Activated CD8-positive, alpha-beta memory T cell treated with anti-CD3 and anti-CD28 coated beads, Interleukin-2, amount 10 ng/mL, durations not matched to agents 7 days and 5 days (primary cell): ENCODE measurements around the gene PRUNE2. TPM values are rescaled to one million over a fixed set of nuclear protein-coding genes. Genes with fewer than 3 reads are reported as not detected.
A peak's percentile ranks its signal among the peaks of the same experiment; 100 is the strongest.
"Not testable (repeated sequence)": the region's sequence is repeated elsewhere in the genome, so short reads cannot be mapped to it uniquely, and the experiment has no call there.

ENCODE experiments used
- ATAC-seq: fragments of 150-1000 bp; cut with Tn5 transposase; one replicate; pipeline ENCODE4 v1.10.0; 2021; ENCODE audit warnings: moderate library complexity
- CTCF ChIA-PET: fragments of 350-600 bp; sonication (Branson Sonifier 250); formaldehyde crosslinking; loops from one replicate; lab custom pipeline; 2021; ENCODE audit warnings: antibody characterized with exemption; lab: Charles Lee
- DNase-seq: peaks from one replicate; pipeline ENCODE4 v3.0.0-alpha.2; 2020
- H3K27ac Mint-ChIP-seq: one replicate; pipeline ENCODE4 v1.8.0; 2021; ENCODE audit warnings: mild to moderate bottlenecking, mixed read lengths
- H3K27me3 Mint-ChIP-seq: one replicate; pipeline ENCODE4 v1.8.0; 2021; ENCODE audit warnings: mixed read lengths
- H3K36me3 Mint-ChIP-seq: one replicate; pipeline ENCODE4 v1.8.0; 2021; ENCODE audit warnings: mild to moderate bottlenecking, mixed read lengths
- H3K4me1 Mint-ChIP-seq: one replicate; pipeline ENCODE4 v1.8.0; 2021; ENCODE audit warnings: mixed read lengths
- H3K4me3 Mint-ChIP-seq: one replicate; pipeline ENCODE4 v1.8.0; 2021; ENCODE audit warnings: mild to moderate bottlenecking, moderate library complexity, mixed read lengths
- H3K9me3 Mint-ChIP-seq: one replicate; pipeline ENCODE4 v1.8.0; 2022; ENCODE audit warnings: low read depth, mixed read lengths
- total RNA-seq, 2 experiments: library from RNA; stranded (reverse); gene quantifications; one replicate each; pipeline ENCODE4 v1.2.3, GENCODE V29; 2021

The PRUNE2 gene
- total RNA-seq, 2 experiments from 2014 or later: 0.40 to 1.3 TPM

DNA sequence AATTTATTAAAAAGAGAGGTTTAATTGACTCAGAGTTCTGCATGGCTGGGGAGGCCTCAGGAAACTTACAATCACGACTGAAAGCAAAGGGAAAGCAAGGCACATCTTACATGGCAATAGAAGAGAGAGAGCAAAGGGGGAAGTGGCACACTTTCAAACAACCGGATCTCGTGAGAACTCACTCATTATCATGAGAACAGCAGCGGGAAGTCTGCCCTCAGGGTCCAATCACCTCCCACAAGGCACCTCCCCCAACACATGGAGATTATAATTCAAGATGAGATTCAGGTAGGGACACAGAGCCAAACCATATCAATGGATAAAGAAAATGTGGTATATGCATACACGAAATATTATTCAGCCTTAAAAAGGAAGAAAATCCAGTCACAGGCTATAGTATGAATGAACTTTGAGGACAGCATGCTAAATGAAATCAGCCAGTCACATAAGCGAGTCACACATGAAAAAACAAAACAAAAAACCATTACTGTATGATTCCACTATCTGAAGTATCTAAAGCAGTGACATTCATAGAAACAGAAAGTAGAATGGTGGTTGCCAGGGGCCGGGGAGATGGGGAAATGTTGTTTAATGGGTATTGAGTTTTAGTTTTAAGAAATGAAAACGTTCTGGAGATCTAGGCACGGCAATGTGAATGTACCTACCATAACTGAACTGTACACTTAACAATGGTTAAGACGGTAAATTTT, 225.0 kb downstream of the PRUNE2 start:
- peak; percentile 65 for ATAC-seq
- Mint-ChIP-seq H3K27me3 (no peaks in the 10 kb centered on the region), H3K9me3 (no peaks in the 10 kb centered on the region), H3K27ac (no peak overlapping the region), H3K36me3 (no peaks in the 10 kb centered on the region), H3K4me1 (peaks cover 8% of the 10 kb centered on the region), H3K4me3 (peak overlapping the region; percentile 25)
- no peak for DNase-seq
- CTCF ChIA-PET: interaction anchor here (0.9 kb wide), 1 partner anchor 211 kb away, joined by 3 read pairs; no protein-coding TSS in a partner anchor

DNA sequence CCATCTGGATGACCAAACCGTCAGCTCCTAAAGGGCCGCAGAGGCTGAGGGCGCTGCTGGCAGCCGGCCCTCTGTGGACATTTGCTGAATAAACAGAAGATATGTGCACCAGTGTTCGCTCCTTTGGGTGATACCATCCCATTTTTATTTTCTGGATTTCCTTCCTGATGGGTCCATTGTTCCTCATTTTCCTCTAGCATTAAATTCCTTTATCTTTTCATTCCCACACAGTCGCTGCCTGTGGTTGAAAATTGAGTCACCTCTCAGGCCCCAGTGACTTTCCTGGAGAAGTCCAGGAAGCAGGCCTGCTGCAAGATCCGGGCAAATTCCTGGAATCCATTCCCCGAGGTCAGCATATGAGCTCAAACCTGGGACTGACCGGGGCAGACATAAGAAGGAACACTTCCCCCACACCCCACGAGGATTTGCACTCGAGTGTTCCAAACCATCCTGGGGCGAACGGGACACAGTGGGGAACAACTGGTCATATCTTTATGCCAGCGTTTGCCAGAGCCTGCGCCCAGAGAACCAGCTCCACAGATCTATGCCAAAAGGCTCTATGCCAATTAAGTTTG, 228.3 kb downstream of the PRUNE2 start:
- ATAC-seq (no peak), DNase-seq (no peak)
- Mint-ChIP-seq H3K9me3 (no peaks in the 10 kb centered on the region), H3K27me3 (no peaks in the 10 kb centered on the region), H3K27ac (no peak overlapping the region), H3K4me1 (peaks cover 8% of the 10 kb centered on the region), H3K4me3 (no peak overlapping the region), H3K36me3 (no peaks in the 10 kb centered on the region)
- CTCF ChIA-PET: interaction anchor here (0.8 kb wide), 1 partner anchor 19 kb away, joined by 3 read pairs; no protein-coding TSS in a partner anchor

DNA sequence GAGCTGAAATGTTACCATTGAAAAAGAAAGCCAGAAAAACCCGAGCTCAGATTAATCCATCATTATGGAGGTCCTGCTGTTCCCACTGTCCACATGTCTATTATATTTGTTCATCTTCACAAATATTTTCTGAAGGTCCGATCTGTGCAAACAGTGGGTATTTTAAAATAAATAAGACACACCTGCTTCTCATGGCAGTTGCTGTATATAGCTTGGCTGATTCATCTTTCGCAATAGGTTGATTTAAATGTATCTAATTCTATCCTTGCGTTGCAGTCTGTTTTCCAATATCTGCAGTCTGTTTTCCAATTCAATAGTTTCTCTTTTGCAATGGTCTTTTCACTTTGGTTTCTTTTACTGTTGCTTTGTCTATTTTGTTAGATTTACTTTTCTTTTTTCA, 229.1 kb downstream of the PRUNE2 start:
- Mint-ChIP-seq H3K4me1 (peaks cover 8% of the 10 kb centered on the region), H3K9me3 (no peaks in the 10 kb centered on the region), H3K4me3 (no peak overlapping the region), H3K36me3 (no peaks in the 10 kb centered on the region), H3K27me3 (no peaks in the 10 kb centered on the region), H3K27ac (no peak overlapping the region)
- CTCF ChIA-PET: interaction anchor here (0.8 kb wide), 1 partner anchor 18 kb away, joined by 3 read pairs; no protein-coding TSS in a partner anchor
- DNase-seq (no peak), ATAC-seq (no peak)

DNA sequence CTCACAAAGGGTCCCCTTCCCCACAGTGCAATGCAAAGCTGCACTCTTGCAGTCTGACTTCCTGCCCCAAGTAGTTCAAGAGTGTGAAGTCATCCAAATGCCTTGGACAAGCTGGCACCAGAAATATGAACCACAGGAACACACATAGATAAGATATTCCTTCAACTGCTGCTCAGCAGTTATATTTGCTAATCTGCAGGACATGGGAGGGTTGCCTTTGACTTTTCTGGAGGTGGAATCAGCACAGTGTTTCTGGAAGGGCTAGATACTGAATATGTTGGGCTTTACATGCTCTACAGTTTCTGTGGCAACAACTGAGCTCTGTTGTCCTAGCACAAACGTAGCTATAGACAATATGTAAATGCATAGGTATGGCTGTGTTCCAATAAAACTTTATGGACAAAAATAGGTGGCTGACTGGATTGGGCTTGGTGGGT, 238.4 kb downstream of the PRUNE2 start:
- DNase-seq: no peak
- Mint-ChIP-seq H3K27me3 (no peaks in the 10 kb centered on the region), H3K4me3 (no peak overlapping the region), H3K27ac (no peak overlapping the region), H3K36me3 (peaks cover 2% of the 10 kb centered on the region), H3K4me1 (peaks cover 11% of the 10 kb centered on the region), H3K9me3 (no peaks in the 10 kb centered on the region)
- CTCF ChIA-PET: interaction anchor here (0.9 to 1.8 kb wide), 4 partner anchors 9 to 37 kb away, joined by 3 to 5 read pairs (median 4); no protein-coding TSS in a partner anchor
- ATAC-seq: no peak

DNA sequence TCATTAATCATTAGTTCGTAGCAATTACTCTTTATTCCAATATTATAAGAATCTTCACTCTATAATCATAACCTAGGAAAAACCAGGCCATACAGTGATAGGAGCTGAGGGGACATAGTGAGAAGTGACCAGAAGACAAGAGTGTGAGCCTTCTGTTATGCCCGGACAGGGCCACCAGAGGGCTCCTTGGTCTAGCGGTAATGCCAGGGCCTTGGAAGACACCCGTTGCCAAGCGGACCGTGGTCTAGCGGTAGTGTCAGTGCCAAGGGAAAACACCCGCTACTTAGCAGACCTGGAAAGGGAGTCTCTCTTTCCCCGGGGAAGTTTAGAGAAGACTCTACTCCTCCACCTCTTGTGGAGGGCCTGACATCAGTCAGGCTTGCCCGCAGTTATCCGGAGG, 239.9 kb downstream of the PRUNE2 start:
- H3K27ac Mint-ChIP-seq, ATAC-seq, H3K27me3 Mint-ChIP-seq, H3K9me3 Mint-ChIP-seq, DNase-seq, H3K36me3 Mint-ChIP-seq, H3K4me3 Mint-ChIP-seq: not testable (repeated sequence)
- CTCF ChIA-PET: interaction anchor here (1.7 kb wide), 1 partner anchor 16 kb away, joined by 4 read pairs; no protein-coding TSS in a partner anchor
- H3K4me1 Mint-ChIP-seq: peaks cover 16% of the 10 kb centered on the region

DNA sequence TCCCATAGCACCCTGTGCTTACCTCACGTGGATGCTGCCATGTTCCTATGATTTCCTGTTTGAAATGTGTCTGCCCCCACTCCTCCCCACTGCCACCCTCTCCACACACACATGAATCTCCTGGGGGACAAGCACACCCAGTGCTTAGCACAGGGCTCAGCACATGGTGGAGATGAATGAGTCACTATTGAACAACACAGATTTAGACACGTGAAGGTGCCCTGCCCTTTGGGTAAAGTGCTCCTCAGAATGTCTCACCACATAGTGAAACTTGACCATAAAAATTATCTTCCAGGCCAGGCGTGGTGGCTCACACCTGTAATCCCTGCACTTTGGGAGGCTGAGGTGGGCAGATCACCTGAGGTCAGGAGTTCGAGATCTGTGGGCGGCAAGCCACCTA, 240.5 kb downstream of the PRUNE2 start:
- Mint-ChIP-seq H3K27ac (no peak overlapping the region), H3K36me3 (peaks cover 2% of the 10 kb centered on the region), H3K4me1 (peaks cover 16% of the 10 kb centered on the region), H3K9me3 (no peaks in the 10 kb centered on the region), H3K4me3 (no peak overlapping the region), H3K27me3 (peaks cover 3% of the 10 kb centered on the region)
- CTCF ChIA-PET: interaction anchor here (1.7 kb wide), 1 partner anchor 17 kb away, joined by 4 read pairs; no protein-coding TSS in a partner anchor
- DNase-seq: no peak
- ATAC-seq: no peak

DNA sequence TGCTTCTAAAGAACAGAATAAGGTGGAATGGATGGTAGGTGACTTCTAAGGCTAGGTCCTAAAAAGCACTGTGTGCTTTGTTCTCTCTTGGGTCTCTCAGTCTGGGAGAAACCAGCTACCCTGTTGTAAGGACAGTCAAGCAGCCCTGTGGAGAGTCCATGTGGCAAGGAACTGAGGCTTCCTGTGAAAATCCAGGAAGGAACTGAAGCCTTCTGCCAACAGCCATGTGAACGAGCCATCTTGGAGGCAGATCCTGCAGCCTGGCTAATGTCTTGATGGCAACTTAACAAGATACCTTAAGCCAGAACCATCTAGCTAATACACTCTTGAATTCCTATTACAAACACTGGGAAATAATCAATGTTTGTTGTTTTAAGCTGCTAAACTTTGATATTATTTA, 241.8 kb downstream of the PRUNE2 start:
- Mint-ChIP-seq H3K4me3 (no peak overlapping the region), H3K4me1 (peaks cover 14% of the 10 kb centered on the region), H3K27ac (no peak overlapping the region), H3K27me3 (peaks cover 3% of the 10 kb centered on the region), H3K36me3 (no peaks in the 10 kb centered on the region), H3K9me3 (no peaks in the 10 kb centered on the region)
- CTCF ChIA-PET: interaction anchor here (0.7 to 2.4 kb wide), 4 partner anchors 36 to 212 kb away, joined by 3 to 9 read pairs (median 3); no protein-coding TSS in a partner anchor
- DNase-seq (no peak), ATAC-seq (no peak)

DNA sequence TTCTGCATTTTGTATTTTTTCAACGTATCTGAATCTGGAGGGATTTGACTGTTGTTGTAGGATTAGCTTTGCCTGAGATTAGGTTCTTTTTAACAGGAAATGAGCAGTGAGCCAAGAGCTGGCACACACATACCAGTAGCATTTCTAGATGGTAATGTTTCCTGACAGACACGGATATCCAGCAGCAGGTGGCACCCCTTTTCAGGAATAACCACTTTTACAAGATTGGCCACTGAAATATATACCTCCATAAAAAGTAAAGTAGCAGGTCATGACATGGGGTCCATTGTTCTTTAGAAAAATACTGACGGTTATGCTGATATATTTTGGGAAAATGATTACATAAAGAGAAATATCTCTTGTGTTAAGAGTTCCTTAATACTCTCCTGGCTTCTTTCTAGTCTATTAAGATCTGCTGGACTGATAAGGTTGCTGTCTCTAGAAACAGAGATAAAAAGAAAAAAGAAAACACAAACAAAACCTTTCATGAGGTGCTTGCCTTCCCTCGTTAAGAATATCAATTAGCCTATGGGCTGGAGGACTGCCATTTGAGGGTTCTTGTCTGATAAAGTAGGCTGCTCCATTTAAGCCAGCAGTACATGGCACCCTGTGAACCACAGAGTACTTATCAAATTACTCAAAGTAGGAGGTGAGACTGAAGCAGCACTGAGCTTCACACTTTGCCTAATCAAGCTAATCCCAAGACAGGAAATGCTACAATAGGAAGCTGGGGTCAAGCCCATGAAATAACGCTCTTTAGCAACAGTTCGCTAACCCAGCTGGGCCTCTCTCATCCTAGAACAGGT, 243.2 kb downstream of the PRUNE2 start:
- CTCF ChIA-PET: interaction anchor here (0.6 to 8.8 kb wide), 9 partner anchors 23 to 269 kb away, joined by 3 to 120 read pairs (median 3); partner anchors contain the start of gene GCNT1
- H3K4me1 Mint-ChIP-seq: peaks cover 27% of the 10 kb centered on the region
- ATAC-seq: no peak
- H3K27ac Mint-ChIP-seq: no peak overlapping the region
- DNase-seq: no peak
- H3K4me3 Mint-ChIP-seq: no peak overlapping the region
- H3K27me3 Mint-ChIP-seq: peaks cover 3% of the 10 kb centered on the region
- no peaks in the 10 kb centered on the region for H3K9me3 Mint-ChIP-seq
- H3K36me3 Mint-ChIP-seq: no peaks in the 10 kb centered on the region

DNA sequence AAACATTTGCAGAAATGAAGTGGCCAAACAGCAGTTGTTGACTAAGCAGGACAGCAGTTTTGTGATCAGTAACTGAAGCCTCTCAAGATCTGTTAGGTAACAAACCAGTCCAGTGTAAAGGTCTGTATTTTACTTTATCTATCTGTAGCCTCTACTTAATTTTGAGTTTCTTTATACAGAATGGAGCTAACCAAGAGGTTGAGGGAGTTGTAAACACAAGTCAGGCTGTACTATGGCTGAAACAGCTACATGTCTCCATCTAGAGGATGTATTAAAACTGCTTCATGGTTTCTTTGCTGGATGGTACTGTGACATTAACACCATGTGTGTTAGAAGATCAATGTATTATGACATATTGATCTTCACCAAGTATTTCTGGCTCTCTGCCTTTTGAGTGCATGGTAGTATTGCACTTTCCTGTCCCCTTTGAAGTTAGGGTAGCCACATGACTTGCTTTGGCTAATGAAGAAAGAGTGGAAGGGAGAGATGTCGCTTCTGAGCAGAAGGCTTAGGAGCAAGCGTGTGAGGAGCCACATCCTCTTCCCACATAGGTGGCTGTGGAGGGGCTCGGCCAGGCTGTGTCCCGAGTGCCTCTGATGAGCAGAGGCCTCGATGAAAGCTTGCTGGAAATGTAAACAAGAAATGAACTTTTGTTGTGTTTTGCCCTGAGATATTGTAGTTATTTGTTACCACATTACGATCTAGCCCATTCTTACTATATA, 247.2 kb downstream of the PRUNE2 start:
- H3K27ac Mint-ChIP-seq: no peak overlapping the region
- H3K4me1 Mint-ChIP-seq: peaks cover 63% of the 10 kb centered on the region
- no peak overlapping the region for H3K4me3 Mint-ChIP-seq
- ATAC-seq (peak; percentile 96), DNase-seq (no peak)
- CTCF ChIA-PET: interaction anchor here (0.7 to 8.8 kb wide), 25 partner anchors 9 to 264 kb away, joined by 3 to 120 read pairs (median 5); partner anchors contain the start of genes GCNT1 and RFK
- H3K36me3 Mint-ChIP-seq: no peaks in the 10 kb centered on the region
- H3K9me3 Mint-ChIP-seq: no peaks in the 10 kb centered on the region
- H3K27me3 Mint-ChIP-seq: peaks cover 3% of the 10 kb centered on the region

DNA sequence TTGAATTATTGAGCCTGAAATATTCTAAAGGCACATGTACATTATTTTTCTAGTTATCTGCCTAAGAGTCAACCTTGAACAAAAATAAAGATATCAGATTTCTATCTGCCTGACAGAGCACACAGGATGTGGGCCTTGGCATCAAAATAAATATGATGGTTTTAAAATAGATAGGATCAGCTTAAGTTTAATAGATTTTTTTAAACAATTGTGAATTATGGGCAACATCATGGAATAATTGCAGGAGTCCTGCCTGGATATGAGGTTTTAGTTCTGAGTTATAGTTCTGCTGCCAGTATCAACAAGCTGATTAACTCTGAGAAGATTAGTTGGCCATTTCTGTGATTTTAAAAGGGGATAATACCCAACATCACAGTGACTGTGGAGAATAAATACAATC, 248.6 kb downstream of the PRUNE2 start:
- Mint-ChIP-seq H3K27ac (no peak overlapping the region), H3K36me3 (no peaks in the 10 kb centered on the region), H3K4me1 (peaks cover 56% of the 10 kb centered on the region), H3K4me3 (no peak overlapping the region), H3K27me3 (peaks cover 3% of the 10 kb centered on the region), H3K9me3 (no peaks in the 10 kb centered on the region)
- CTCF ChIA-PET: interaction anchor here (1.9 to 8.8 kb wide), 3 partner anchors 16 to 211 kb away, joined by 9 to 120 read pairs (median 81); partner anchors contain the start of gene GCNT1
- ATAC-seq: no peak
- no peak for DNase-seq

DNA sequence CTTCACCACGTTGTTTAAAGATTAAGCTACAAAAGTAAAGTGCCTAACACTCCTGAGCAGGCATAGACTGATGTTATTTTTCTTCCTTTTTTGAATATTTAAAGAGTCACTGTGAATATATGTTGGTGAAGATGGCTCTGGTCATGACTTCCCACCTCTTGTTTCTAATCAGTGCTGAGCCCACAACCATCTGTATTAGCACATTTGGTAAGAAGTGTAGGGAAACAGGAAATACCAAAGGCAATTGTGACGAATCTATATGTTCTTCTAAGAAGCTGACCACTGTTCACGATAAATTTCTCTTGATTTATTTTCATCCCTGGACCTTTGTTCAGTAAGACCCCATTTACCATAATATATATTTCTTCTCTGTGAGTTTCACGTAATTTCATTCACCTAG, 249.9 kb downstream of the PRUNE2 start:
- Mint-ChIP-seq H3K27ac (peak overlapping the region; percentile 9), H3K4me3 (no peak overlapping the region), H3K27me3 (no peaks in the 10 kb centered on the region), H3K9me3 (no peaks in the 10 kb centered on the region), H3K36me3 (no peaks in the 10 kb centered on the region), H3K4me1 (peaks cover 67% of the 10 kb centered on the region)
- CTCF ChIA-PET: interaction anchor here (4.7 to 8.8 kb wide), 2 partner anchors 199 to 209 kb away, joined by 81 to 120 read pairs; partner anchors contain the start of gene GCNT1
- no peak for DNase-seq
- no peak for ATAC-seq

DNA sequence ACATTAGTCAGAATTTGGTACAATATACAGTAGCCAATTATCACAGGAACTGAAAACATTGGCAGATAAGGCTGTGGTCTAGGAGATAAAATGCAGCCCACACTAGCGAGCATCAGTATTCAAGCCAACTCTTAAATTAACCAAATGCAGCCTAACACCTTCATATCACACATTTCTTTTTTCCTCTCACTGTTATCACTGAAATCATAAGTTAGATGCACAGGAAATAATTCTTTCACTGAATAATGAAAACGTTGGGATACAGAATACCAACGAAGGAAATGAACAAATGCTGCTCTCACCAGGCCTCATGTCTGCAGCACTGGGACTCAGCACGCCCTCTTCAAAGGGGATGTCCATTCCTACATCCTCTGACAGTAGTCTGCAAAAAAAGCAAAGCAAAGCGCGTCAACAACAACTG, 250.8 kb downstream of the PRUNE2 start:
- Mint-ChIP-seq H3K4me1 (peaks cover 74% of the 10 kb centered on the region), H3K36me3 (no peaks in the 10 kb centered on the region), H3K4me3 (no peak overlapping the region), H3K9me3 (no peaks in the 10 kb centered on the region), H3K27me3 (no peaks in the 10 kb centered on the region), H3K27ac (peak overlapping the region; percentile 77)
- DNase-seq (no peak), ATAC-seq (no peak)
- CTCF ChIA-PET: interaction anchor here (4.7 to 8.8 kb wide), 2 partner anchors 199 to 208 kb away, joined by 81 to 120 read pairs; partner anchors contain the start of gene GCNT1
